ENCODE measurements around the gene EID2. TPM values are rescaled to one million over a fixed set of nuclear protein-coding genes. Genes with fewer than 3 reads are reported as not detected.

EID2 gene
- total and polyA plus RNA-seq, 2 donors (not counting 1 experiment from before 2014, with no cell fraction given): 9.1 to 10.0 TPM

DNA sequence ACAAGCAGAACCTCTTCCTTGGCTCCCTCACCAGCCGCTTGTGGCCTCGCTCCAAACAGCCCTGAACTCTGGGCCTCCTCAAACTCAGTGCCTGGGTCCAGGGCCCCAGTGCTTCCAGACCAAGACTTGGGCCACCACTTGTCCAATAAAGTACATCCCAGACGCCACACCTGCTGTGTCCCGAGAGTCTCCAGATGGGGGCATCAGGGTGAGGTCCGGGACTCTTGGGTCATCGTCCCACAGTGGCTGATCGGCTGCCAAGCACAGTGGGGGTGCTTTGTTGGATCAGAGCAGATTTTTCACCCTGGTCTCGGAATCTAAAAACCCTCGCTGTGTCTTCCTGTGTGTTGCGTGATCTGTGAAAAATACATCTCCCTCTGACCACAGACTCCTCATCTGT lies 50.2 kb downstream of the EID2 start:
- H2AFZ ChIP-seq (ENCODE audit: low read length): no peak overlapping the region
- no peaks in the 10 kb centered on the region for H3K79me2 ChIP-seq (ENCODE audit: control insufficient read depth, insufficient read depth, low read length)
- no peak overlapping the region for H3K4me2 ChIP-seq (ENCODE audit: extremely low read depth, insufficient read depth, low read length)
- no peak for DNase-seq (ENCODE audit: low read depth in 2 of 2)
- H3K27me3 ChIP-seq (ENCODE audit: control insufficient read depth, insufficient read depth, low read length): no peaks in the 10 kb centered on the region
- peaks cover 16% of the 10 kb centered on the region for H3K36me3 ChIP-seq (ENCODE audit: control insufficient read depth, insufficient read depth, low read length)
- no peaks in the 10 kb centered on the region for H3K9me3 ChIP-seq (ENCODE audit: control insufficient read depth, insufficient read depth, low read depth, low read length)
- H4K20me1 ChIP-seq (ENCODE audit: control insufficient read depth, extremely low read depth, insufficient read depth, low read length): no peaks in the 10 kb centered on the region
- no peaks in the 10 kb centered on the region for H3K4me1 ChIP-seq (ENCODE audit: control insufficient read depth, extremely low read depth, insufficient read depth, low read length)
- H3K9ac ChIP-seq (ENCODE audit: insufficient read depth, low read length): no peak overlapping the region
- H3K27ac ChIP-seq (ENCODE audit: insufficient read depth, low read length): no peak overlapping the region
- TF ChIP-seq CTCF (conservative IDR thresholded peaks at IDR 0.05 in 1 of 2, IDR thresholded peaks at IDR 0.05 in 1 of 2; ENCODE audit: low read depth in 1 of 2, low read length in 2 of 2) (no peak), EZH2 (IDR thresholded peaks at IDR 0.05; ENCODE audit: low read length, missing control alignments) (no peak)
- no peak overlapping the region for H3K4me3 ChIP-seq (replicated peaks in 1 of 4; ENCODE audit: control extremely low read depth in 1 of 4, insufficient read depth in 1 of 4, low read depth in 3 of 4, low read length in 4 of 4)

Other genes starting within 250 kb of the EID2 start
- not detected in 2 replicates for gene IFNL1, start 243.8 kb downstream of the EID2 start, total RNA-seq
- gene IFNL1, start 243.8 kb downstream of the EID2 start, polyA plus RNA-seq: not detected in 2 replicates
- under 0.01 TPM in 2 replicates for gene LRFN1, start 219.3 kb downstream of the EID2 start, total RNA-seq
- gene LRFN1, start 219.3 kb downstream of the EID2 start, polyA plus RNA-seq: 0.06 TPM in 1 of 2 replicates, not detected in the other
- 0.51 and 0.99 TPM in 2 replicates for gene GMFG, start 204.1 kb downstream of the EID2 start, total RNA-seq
- 8.1 and 25.0 TPM in 2 replicates for gene GMFG, start 204.1 kb downstream of the EID2 start, polyA plus RNA-seq
- gene SAMD4B, start 197.7 kb downstream of the EID2 start, total RNA-seq: 30.6 and 39.1 TPM in 2 replicates
- 33.0 and 48.8 TPM in 2 replicates for gene SAMD4B, start 197.7 kb downstream of the EID2 start, polyA plus RNA-seq
- gene PAF1, start 149.1 kb downstream of the EID2 start, total RNA-seq: 38.8 and 46.4 TPM in 2 replicates
- gene PAF1, start 149.1 kb downstream of the EID2 start, polyA plus RNA-seq: 65.5 and 87.2 TPM in 2 replicates
- 15.4 and 23.0 TPM in 2 replicates for gene MED29, start 148.8 kb downstream of the EID2 start, total RNA-seq
- 28.9 and 37.0 TPM in 2 replicates for gene MED29, start 148.8 kb downstream of the EID2 start, polyA plus RNA-seq
- 3.1 and 5.6 TPM in 2 replicates for gene ZFP36, start 133.3 kb downstream of the EID2 start, total RNA-seq
- gene ZFP36, start 133.3 kb downstream of the EID2 start, polyA plus RNA-seq: 11.4 and 37.3 TPM in 2 replicates
- gene PLEKHG2, start 127.5 kb downstream of the EID2 start, total RNA-seq: 12.1 and 13.7 TPM in 2 replicates
- gene PLEKHG2, start 127.5 kb downstream of the EID2 start, polyA plus RNA-seq: 10.1 and 13.1 TPM in 2 replicates
- gene RPS16, start 104.2 kb downstream of the EID2 start, total RNA-seq: 149 and 271 TPM in 2 replicates
- gene RPS16, start 104.2 kb downstream of the EID2 start, polyA plus RNA-seq: 1,704 and 1,950 TPM in 2 replicates
- 46.0 and 50.2 TPM in 2 replicates for gene SUPT5H, start 94.6 kb downstream of the EID2 start, total RNA-seq
- 77.8 and 87.2 TPM in 2 replicates for gene SUPT5H, start 94.6 kb downstream of the EID2 start, polyA plus RNA-seq
- gene TIMM50, start 59.3 kb downstream of the EID2 start, total RNA-seq: 37.2 and 45.7 TPM in 2 replicates
- 43.5 and 71.0 TPM in 2 replicates for gene TIMM50, start 59.3 kb downstream of the EID2 start, polyA plus RNA-seq
- under 0.01 TPM in 2 replicates for gene DLL3, start 41.2 kb downstream of the EID2 start, total RNA-seq
- 0.08 and 0.11 TPM in 2 replicates for gene DLL3, start 41.2 kb downstream of the EID2 start, polyA plus RNA-seq
- not detected in 2 replicates for gene SELENOV, start 25.0 kb downstream of the EID2 start, total RNA-seq
- gene SELENOV, start 25.0 kb downstream of the EID2 start, polyA plus RNA-seq: not detected in 2 replicates
- gene EID2B, start 7.3 kb downstream of the EID2 start, total RNA-seq: 3.1 and 4.1 TPM in 2 replicates
- gene EID2B, start 7.3 kb downstream of the EID2 start, polyA plus RNA-seq: 3.4 and 4.0 TPM in 2 replicates
- not detected in 2 replicates for gene LGALS13, start 62.4 kb upstream of the EID2 start, total RNA-seq
- not detected in 2 replicates for gene LGALS13, start 62.4 kb upstream of the EID2 start, polyA plus RNA-seq
- gene LGALS16, start 115.8 kb upstream of the EID2 start, total RNA-seq: not detected in 2 replicates
- not detected in 2 replicates for gene LGALS16, start 115.8 kb upstream of the EID2 start, polyA plus RNA-seq
- gene LGALS14, start 164.3 kb upstream of the EID2 start, total RNA-seq: not detected in 2 replicates
- not detected in 2 replicates for gene LGALS14, start 164.3 kb upstream of the EID2 start, polyA plus RNA-seq
- gene CLC, start 197.9 kb upstream of the EID2 start, total RNA-seq: not detected in 2 replicates
- not detected in 2 replicates for gene CLC, start 197.9 kb upstream of the EID2 start, polyA plus RNA-seq
- not detected in 2 replicates for gene LEUTX, start 238.7 kb upstream of the EID2 start, total RNA-seq
- not detected in 2 replicates for gene LEUTX, start 238.7 kb upstream of the EID2 start, polyA plus RNA-seq